KBM-7 (cell line): Measurements from ENCODE around the gene IFNA2.
"Not testable (repeated sequence)": the region's sequence is repeated elsewhere in the genome, so short reads cannot be mapped to it uniquely, and the experiment has no call there.

Experiments
- DNase-seq: peaks from one replicate; pipeline ENCODE4 v3.0.0-alpha.2; 2015
- in situ Hi-C: fragments of 300-500 bp; cut with MboI; formaldehyde crosslinking; loops from 2 replicates; pipeline ENCODE4 v1.14.3; 2020; ENCODE audit warnings: low sequenced_read_pairs, low pct_unique_long_range_greater_than_20kb, mixed read lengths

Gene IFNA2

GRCh38 chr9:21385131-21385670 lies at the start of gene IFNA2:
TSS of gene IFNA2 (minus strand) at chr9:21385398. CDS start at chr9:21385329, 69 bp downstream.
- DNase-seq = peak; percentile 89
- in situ Hi-C loops = no loop called here

GRCh38 chr9:21435015-21435383 lies 49.8 kb upstream of the IFNA2 start:
- in situ Hi-C loops, DNase-seq: not testable (repeated sequence)

- in situ Hi-C loops = no loop called here
- peak; percentile 53 for DNase-seq
These were observed 49.2 kb upstream of the IFNA2 start for GRCh38 chr9:21434202-21435014.

GRCh38 chr9:21432672-21433425 lies 47.7 kb upstream of the IFNA2 start:
- no peak for DNase-seq
- in situ Hi-C loops = no loop called here

GRCh38 chr9:21429191-21429590 lies 44.0 kb upstream of the IFNA2 start:
- in situ Hi-C loops = no loop called here
- no peak for DNase-seq

GRCh38 chr9:21428235-21428634 lies 43.0 kb upstream of the IFNA2 start:
- no peak for DNase-seq
- in situ Hi-C loops = no loop called here

GRCh38 chr9:21415493-21416267 lies 30.5 kb upstream of the IFNA2 start:
- DNase-seq = no peak
- in situ Hi-C loops = no loop called here

GRCh38 chr9:21414220-21414940 lies 29.2 kb upstream of the IFNA2 start:
- no peak for DNase-seq
- in situ Hi-C loops = no loop called here

- DNase-seq = no peak
- in situ Hi-C loops = no loop called here
These were observed 28.4 kb upstream of the IFNA2 start for GRCh38 chr9:21413624-21414023.

GRCh38 chr9:21413151-21413550 lies 28.0 kb upstream of the IFNA2 start:
- no peak for DNase-seq
- in situ Hi-C loops = no loop called here

GRCh38 chr9:21412107-21412506 lies 26.9 kb upstream of the IFNA2 start:
- no peak for DNase-seq
- in situ Hi-C loops = no loop called here

GRCh38 chr9:21408817-21409216 lies 23.6 kb upstream of the IFNA2 start, which contains the start of gene IFNA8:
TSS of gene IFNA8 (plus strand) at chr9:21409117. CDS start at chr9:21409177, 60 bp downstream.
- in situ Hi-C loops = no loop called here
- DNase-seq = no peak

GRCh38 chr9:21404146-21404545 lies 18.9 kb upstream of the IFNA2 start:
- DNase-seq = no peak
- in situ Hi-C loops = no loop called here

GRCh38 chr9:21402386-21403251 lies 17.4 kb upstream of the IFNA2 start:
- in situ Hi-C loops = no loop called here
- DNase-seq = no peak

- in situ Hi-C loops = no loop called here
- DNase-seq = no peak
These were observed 14.8 kb upstream of the IFNA2 start for GRCh38 chr9:21399956-21400355.

GRCh38 chr9:21398955-21399489 lies 13.8 kb upstream of the IFNA2 start:
- no peak for DNase-seq

GRCh38 chr9:21395778-21396717 lies 10.8 kb upstream of the IFNA2 start:
- in situ Hi-C loops = no loop called here
- peak; percentile 64 for DNase-seq

More at GRCh38 chr9:21398955-21399489, 13.8 kb upstream of the IFNA2 start:
- in situ Hi-C loops = no loop called here
